GM12878 (cell line): ENCODE data around the gene EPHA4. TPM values are rescaled to one million over a fixed set of nuclear protein-coding genes. Genes with fewer than 3 reads are reported as not detected.

Source experiments
- ATAC-seq: fragments of 200-7000 bp; cut with Tn5 transposase; 3 replicates; pipeline ENCODE4 v1.9.1; 2020; ENCODE audit warnings: mild to moderate bottlenecking, moderate library complexity
- BruUV-seq: library from RNA; stranded (reverse); fragments of 400-500 nt; replicated peaks from 2 replicates; lab custom pipeline; 2021; lab: Mats Ljungman, UMichigan
- CTCF ChIA-PET: fragments of 300-600 bp; sonication (Branson Sonifier 250); formaldehyde crosslinking; extraction: SDS; loops from one replicate; lab custom pipeline; 2021; ENCODE audit warnings: inconsistent platforms; lab: Yijun Ruan, JAX
- POLR2A ChIA-PET: fragments of 350-600 bp; formaldehyde crosslinking; extraction: SDS; loops from one replicate; lab custom pipeline; 2021; ENCODE audit warnings: inconsistent platforms; lab: Charles Lee
- RAD21 ChIA-PET: fragments of 300-600 bp; sonication (Branson Sonifier 250); formaldehyde crosslinking; loops from one replicate; lab custom pipeline; 2023; ENCODE audit warnings: antibody characterized with exemption; ENCODE audit not compliant: unreplicated experiment; lab: Charles Lee
- SMC1A ChIA-PET: fragments of 300-600 bp; sonication (Branson Sonifier 250); formaldehyde crosslinking; loops from one replicate; lab custom pipeline; 2023; ENCODE audit not compliant: unreplicated experiment, uncharacterized antibody; lab: Charles Lee
- DNase-seq: peaks from one replicate; pipeline ENCODE4 v3.0.0-alpha.2; 2011; ENCODE audit warnings: low read depth, low spot score
- FAIRE-seq: peaks from 3 replicates; lab custom pipeline; 2011; peaks lifted over from hg19 to GRCh38; lab: Jason Lieb, UNC
- H2AFZ ChIP-seq: 2 replicates; pipeline ENCODE4 v1.6.0; 2011; ENCODE audit warnings: low read depth, low read length, control low read depth; ENCODE audit not compliant: control insufficient read depth
- H3K27ac ChIP-seq: 2 replicates; pipeline ENCODE4 v1.5.1; 2011; ENCODE audit warnings: control low read depth; ENCODE audit not compliant: control insufficient read depth, insufficient read depth
- H3K27me3 ChIP-seq, 2 experiments: replicated peaks in 1 of 2; 2 replicates each; pipeline versions ENCODE4 v1.6.0 to v1.6.1; 2011; ENCODE audit warnings: low read length in 1 of 2; ENCODE audit not compliant: control insufficient read depth in 2 of 2, insufficient read depth in 2 of 2
- H3K36me3 ChIP-seq, 2 experiments: 2 replicates each; pipeline ENCODE4 v1.5.1; 2011; ENCODE audit warnings: low read length in 1 of 2; ENCODE audit not compliant: control insufficient read depth in 2 of 2, insufficient read depth in 2 of 2
- H3K4me1 ChIP-seq: 2 replicates; pipeline ENCODE4 v1.6.1; 2011; ENCODE audit warnings: mild to moderate bottlenecking, low read length, moderate library complexity, mixed read lengths; ENCODE audit not compliant: control insufficient read depth, insufficient read depth
- H3K4me2 ChIP-seq: 2 replicates; pipeline ENCODE4 v1.6.0; 2011; ENCODE audit warnings: control low read depth; ENCODE audit not compliant: control insufficient read depth, insufficient read depth
- H3K4me3 ChIP-seq: fragments of 200-600 bp; sonication (generic); 2 replicates; pipeline ENCODE4 v1.5.1; 2016
- H3K79me2 ChIP-seq: 2 replicates; pipeline ENCODE4 v1.6.0; 2011; ENCODE audit warnings: low read length; ENCODE audit not compliant: control insufficient read depth, insufficient read depth
- H3K9ac ChIP-seq: 2 replicates; pipeline ENCODE4 v1.8.0; 2011; ENCODE audit warnings: low read length, control low read depth, mixed read lengths; ENCODE audit not compliant: control insufficient read depth, insufficient read depth
- H3K9me3 ChIP-seq: replicated peaks from 3 replicates; pipeline ENCODE4 v1.5.1; 2011; ENCODE audit warnings: mild to moderate bottlenecking, low read length; ENCODE audit not compliant: control insufficient read depth, insufficient read depth
- H4K20me1 ChIP-seq: 2 replicates; pipeline ENCODE4 v1.6.0; 2011; ENCODE audit not compliant: control insufficient read depth, insufficient read depth
- ATF2 ChIP-seq: IDR thresholded peaks from 2 replicates; pipeline ENCODE4 v1.6.1; 2012; ENCODE audit warnings: low read length, inconsistent platforms
- ATF7 ChIP-seq: fragments of 450-650 bp; IDR thresholded peaks from 2 replicates; pipeline ENCODE4 v1.6.1; 2016; ENCODE audit warnings: low read depth, mild to moderate bottlenecking
- BCL11A ChIP-seq: IDR thresholded peaks from 2 replicates; pipeline ENCODE4 v1.6.1; 2011; ENCODE audit warnings: low read depth, low read length
- CHD2 ChIP-seq: IDR thresholded peaks from 2 replicates; pipeline ENCODE4 v1.6.1; 2011; ENCODE audit warnings: low read depth, low read length, improper control_type of control experiment, borderline replicate concordance
- MAX ChIP-seq: IDR thresholded peaks from 2 replicates; pipeline ENCODE4 v1.6.1; 2012; ENCODE audit warnings: low read depth, low read length, improper control_type of control experiment
- POLR2AphosphoS2 ChIP-seq: IDR thresholded peaks from 2 replicates; pipeline ENCODE4 v1.6.1; 2011; ENCODE audit warnings: low read depth, mild to moderate bottlenecking, low read length, improper control_type of control experiment, moderate library complexity
- WGBS: methylation state at CpG from one replicate; pipeline ENCODE4 v1.1.6; 2016; ENCODE audit warnings: low lambda C conversion rate; ENCODE audit not compliant: insufficient replicate concordance, insufficient coverage; ENCODE audit errors: missing lambda C conversion rate; 5-methylcytosine and 5-hydroxymethylcytosine counted together
- in situ Hi-C: fragments of 300-500 bp; cut with MboI; formaldehyde crosslinking; loops from 9 replicates; pipeline ENCODE4 v1.14.3; 2018; ENCODE audit warnings: mixed read lengths
- intact Hi-C: fragments of 100-400 bp; cut with micrococcal nuclease; formaldehyde crosslinking; loops from one replicate; pipeline ENCODE4 v1.14.2; 2022; ENCODE audit not compliant: unreplicated experiment
- polyA plus RNA-seq, 11 experiments: library from polyadenylated mRNA; depleted of rRNA in 4 of 11; unstranded in 6 of 11; stranded (reverse) in 5 of 11; fragments of >200 nt; fragmentation: Nextera tagmentation in 4 of 11; fragmentation: Illumina TruSeq in 1 of 11; extraction: Ambion mirVana in 4 of 11; extraction: Trizol in 1 of 11; gene quantifications; 1 replicate in 1 of 11; 2 replicates in 10 of 11; pipeline versions ENCODE4 v1.2.1 to v1.2.3, GENCODE V29; 2011 to 2016; ENCODE audit warnings: inconsistent platforms in 2 of 11, missing spikeins in 2 of 11, low read depth in 1 of 11
- total RNA-seq, 4 experiments: library from RNA; depleted of rRNA in 3 of 4; stranded (reverse); fragments of >200 nt in 3 of 4; fragmentation: Illumina TruSeq in 1 of 4; extraction: Trizol in 1 of 4; gene quantifications; 2 replicates each; pipeline versions ENCODE4 v1.2.1 to v1.2.3, GENCODE V29; 2013 to 2021

Gene EPHA4
- total and polyA plus RNA-seq, 10 of the 15 experiments (the other 5 are each of a cell fraction or from before 2014, with no cell fraction given): 0.06 to 1.5 (median 0.33) TPM; not detected in 1

- Histone ChIP-seq H3K4me3 (no peak overlapping the region), H4K20me1 (no peaks in the 10 kb centered on the region), H2AFZ (no peak overlapping the region), H3K9me3 (no peaks in the 10 kb centered on the region), H3K27me3 (no peaks in the 10 kb centered on the region), H3K79me2 (no peaks in the 10 kb centered on the region), H3K27ac (no peak overlapping the region), H3K4me2 (no peak overlapping the region), H3K36me3 (no peaks in the 10 kb centered on the region), H3K9ac (no peak overlapping the region), H3K4me1 (no peaks in the 10 kb centered on the region)
- SMC1A ChIA-PET: interaction anchor here (1.3 kb wide), 1 partner anchor 9 kb away, joined by 4 read pairs; no protein-coding TSS in a partner anchor
- ATAC-seq (no peak), FAIRE-seq (no peak), DNase-seq (no peak)
- 31% methylated on average over 6 of the region's 6 CpGs for WGBS
- CTCF ChIA-PET: no interaction called here
- TF ChIP-seq BCL11A: no peak
- no peak for TF ChIP-seq MAX
- TF ChIP-seq ATF2: no peak
- no peak for TF ChIP-seq POLR2AphosphoS2
- no peak for TF ChIP-seq ATF7
- no peak for TF ChIP-seq CHD2
- RAD21 ChIA-PET: no interaction called here
- in situ Hi-C loops (no loop called here), intact Hi-C loops (no loop called here)
- POLR2A ChIA-PET: no interaction called here
- no TSS peak for BruUV-seq
Measured at GRCh38 chr2:221370857-221371211, 201.3 kb downstream of the EPHA4 start.
